Gastrocnemius medialis (tissue), 4 donors: ENCODE measurements around the gene SCARB2.

ENCODE experiments used
- CTCF ChIP-seq, 5 experiments: fragments of 450-650 bp in 3 of 5; fragments of 200-600 bp in 2 of 5; sonication (generic) in 2 of 5; IDR thresholded peaks in 4 of 5; conservative IDR thresholded peaks in 1 of 5; 1 replicate in 4 of 5; 2 replicates in 1 of 5; pipeline ENCODE4 v1.5.1; 2016 to 2019; ENCODE audit warnings: antibody characterized with exemption in 5 of 5, mild to moderate bottlenecking in 3 of 5, moderate library complexity in 3 of 5
- POLR2A ChIP-seq, 2 donors: fragments of 450-650 bp; IDR thresholded peaks; one replicate each; pipeline ENCODE4 v1.6.1; 2017; ENCODE audit warnings: antibody characterized with exemption in 2 of 2, mild to moderate bottlenecking in 2 of 2, moderate library complexity in 2 of 2

- no peak for TF ChIP-seq POLR2A (IDR thresholded peaks at IDR 0.05)
- TF ChIP-seq CTCF (IDR thresholded peaks at IDR 0.05 in 4 of 5, conservative IDR thresholded peaks at IDR 0.05 in 1 of 5), result no peak
These were observed 18.3 kb downstream of the SCARB2 start for GRCh38 chr4:76195326-76195725.
